NCI-H2227 (cell line): ENCODE measurements around the gene LCK.
"Not testable (repeated sequence)": the region's sequence is repeated elsewhere in the genome, so short reads cannot be mapped to it uniquely, and the experiment has no call there.

Experiments used
- DNase-seq: peaks from one replicate; lab custom pipeline; 2025; ENCODE audit not compliant: unreplicated experiment; lab: John Stamatoyannopoulos, UW

The LCK gene

GRCh38 chr1:32239790-32240139, 11.3 kb upstream of the LCK start:
- peak; percentile 54 for DNase-seq

DNA sequence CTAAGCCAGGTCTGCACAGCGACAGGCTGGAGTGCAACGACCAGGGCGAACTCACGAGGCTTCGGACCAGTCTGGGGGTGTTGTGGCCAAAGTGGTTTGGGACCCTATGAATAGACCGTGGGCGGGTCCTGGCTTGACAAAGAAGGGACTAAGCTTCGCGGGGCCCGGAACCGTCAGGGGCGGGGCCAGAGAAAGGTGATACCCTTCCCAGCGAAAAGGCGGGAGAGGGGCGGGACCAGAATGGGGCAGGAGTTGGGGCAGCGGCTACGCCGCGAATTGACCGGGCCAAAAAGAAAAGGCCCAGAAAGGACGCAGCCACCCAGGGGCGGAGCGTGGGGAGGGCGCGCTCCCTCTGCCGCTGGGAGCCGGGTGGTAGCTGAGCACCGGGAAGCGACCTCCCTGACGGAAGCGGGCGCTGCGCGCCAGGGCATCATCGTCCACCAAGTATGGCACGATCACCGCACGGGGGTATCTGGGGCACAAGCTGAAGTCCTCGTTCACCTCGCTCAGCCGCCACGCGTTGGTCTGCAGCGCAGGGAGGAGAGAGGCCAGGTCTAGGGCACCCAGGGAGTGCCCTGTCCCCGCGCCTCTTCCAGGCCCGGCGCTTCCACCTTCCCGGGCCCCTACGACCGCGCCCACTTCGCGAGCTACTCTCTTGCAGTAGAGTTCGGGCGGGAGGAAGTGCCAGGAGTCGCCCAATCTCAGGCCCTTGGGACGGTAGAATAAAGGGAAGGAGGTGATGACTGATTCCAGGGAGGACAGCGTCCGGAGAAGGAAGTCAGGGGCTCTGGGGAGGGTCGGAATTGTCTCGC, 10.7 kb upstream of the LCK start:
- peak; percentile 67 for DNase-seq

GRCh38 chr1:32241001-32241763, 9.9 kb upstream of the LCK start:
- DNase-seq: peak; percentile 43

DNA sequence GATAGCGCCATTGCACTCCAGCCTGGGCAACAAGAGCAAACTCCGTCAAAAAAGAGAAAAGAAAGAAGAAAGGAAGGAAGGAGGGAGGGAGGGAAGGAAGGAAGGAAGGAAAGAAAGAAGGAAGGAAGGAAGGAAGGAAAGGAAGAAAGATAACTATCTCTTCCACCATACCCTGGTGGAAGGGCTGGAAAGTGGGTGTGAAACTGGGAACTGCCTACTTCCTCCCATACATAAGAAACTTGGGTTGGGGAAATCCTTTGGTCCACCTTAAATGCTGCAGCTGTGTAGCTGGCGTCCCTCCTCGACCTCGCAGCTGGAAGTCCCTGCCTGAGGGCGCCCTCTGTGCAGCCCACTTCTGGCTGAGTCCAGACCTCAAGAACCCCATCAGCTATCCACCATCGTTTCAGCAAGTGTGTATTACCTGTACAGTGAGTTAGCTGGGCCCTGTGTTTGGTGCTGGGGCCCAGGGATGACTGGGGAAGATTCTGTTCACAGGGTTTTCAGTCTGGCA, 8.7 kb upstream of the LCK start:
- no peak for DNase-seq

GRCh38 chr1:32246888-32247273, 4.2 kb upstream of the LCK start, which contains the start of gene FAM167B:
Gene FAM167B, plus strand, starts transcription at chr1:32247222. Its CDS starts 200 bp downstream, at chr1:32247422.
- DNase-seq: no peak

GRCh38 chr1:32247452-32247851, 3.6 kb upstream of the LCK start:
- no peak for DNase-seq

DNA sequence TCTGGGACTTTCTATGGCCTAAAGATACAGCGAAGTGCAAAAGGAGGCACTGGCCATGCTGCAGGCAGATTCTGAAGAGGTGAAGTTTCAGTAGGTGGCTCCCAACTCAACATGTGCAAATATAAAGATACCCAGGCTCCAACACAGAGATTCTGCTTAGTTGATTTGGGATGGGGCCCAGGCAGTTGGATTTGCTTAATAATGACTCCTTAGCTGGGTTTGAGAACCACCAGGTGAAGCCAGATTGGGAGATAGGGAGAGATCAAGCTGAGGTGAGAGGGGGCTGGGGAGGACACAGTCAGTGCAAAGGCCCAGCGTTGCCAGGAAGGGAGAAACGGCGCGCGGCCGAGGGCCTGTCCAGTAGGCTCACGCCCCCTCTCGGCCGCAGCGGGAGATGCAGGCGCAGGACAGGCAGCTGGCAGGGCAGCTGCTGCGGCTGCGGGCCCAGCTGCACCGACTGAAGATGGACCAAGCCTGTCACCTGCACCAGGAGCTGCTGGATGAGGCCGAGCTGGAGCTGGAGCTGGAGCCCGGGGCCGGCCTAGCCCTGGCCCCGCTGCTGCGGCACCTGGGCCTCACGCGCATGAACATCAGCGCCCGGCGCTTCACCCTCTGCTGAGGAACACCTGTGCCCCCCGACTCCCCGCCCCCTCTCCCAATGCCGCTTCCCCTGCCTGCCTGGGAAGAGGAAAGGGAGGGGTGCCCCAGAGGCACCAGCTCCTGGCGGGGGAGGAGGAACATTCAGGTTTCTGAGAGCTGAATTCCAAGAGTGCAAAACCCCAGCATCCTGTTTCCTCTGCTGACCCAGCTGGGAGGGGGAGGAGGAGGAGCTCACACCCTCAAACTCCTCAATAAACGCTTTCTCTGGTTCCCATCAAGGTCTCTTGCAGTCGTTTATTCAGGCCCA, 2.8 kb upstream of the LCK start:
- DNase-seq: peak; percentile 74

DNA sequence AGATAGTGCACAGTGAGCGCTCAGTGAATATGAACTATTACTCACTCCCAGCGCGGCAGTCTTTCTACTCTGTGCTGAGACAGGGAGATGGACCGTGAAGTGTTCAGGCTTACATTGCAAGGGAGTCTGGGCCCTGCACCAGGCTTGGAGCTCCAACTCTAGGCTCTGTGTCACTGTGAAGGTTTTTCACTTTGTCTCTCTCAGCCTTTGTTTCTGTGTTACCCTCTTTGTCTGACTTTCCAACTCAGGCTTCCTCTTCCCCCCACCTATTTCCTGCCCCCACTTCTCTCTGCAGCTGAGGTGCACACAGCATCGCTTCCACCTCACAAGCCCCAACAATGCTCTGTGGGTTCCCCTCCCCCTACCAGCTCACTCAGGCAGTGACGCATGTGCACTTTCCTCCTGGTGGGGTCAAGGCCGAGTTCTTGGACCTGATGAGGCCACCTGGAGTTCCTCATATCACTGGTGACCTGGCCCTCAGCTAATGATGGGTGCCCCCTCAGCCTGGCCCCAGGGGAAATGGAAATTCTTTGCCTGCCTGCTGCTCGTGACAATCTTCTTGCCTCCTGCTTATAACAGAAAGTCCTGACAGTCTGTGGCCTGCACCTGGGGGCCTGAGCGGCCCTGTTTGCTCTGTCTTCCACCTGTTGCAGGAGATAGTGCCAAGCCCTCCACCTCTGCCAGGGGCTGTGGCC, 1.1 kb upstream of the LCK start:
- peak; percentile 26 for DNase-seq

GRCh38 chr1:32255072-32256071, 4.3 kb downstream of the LCK start:
- DNase-seq: no peak

- no peak for DNase-seq
Observed at GRCh38 chr1:32256473-32257226, 5.6 kb downstream of the LCK start.

DNA sequence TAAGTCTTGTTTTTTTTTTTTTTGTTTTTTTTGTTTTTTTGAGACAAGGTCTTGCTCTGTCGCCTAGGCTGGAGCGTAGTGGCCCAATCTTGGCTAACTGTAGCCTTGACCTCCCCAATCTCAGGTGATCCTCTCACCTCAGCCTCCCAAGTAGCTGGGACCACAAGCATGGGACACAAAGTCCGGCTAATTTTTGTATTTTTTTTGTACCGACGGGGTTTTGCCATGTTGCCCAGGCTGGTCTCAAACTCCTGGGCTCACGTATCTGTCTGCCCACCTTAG, 6.1 kb downstream of the LCK start:
- no peak for DNase-seq

GRCh38 chr1:32263236-32263593, 12.2 kb downstream of the LCK start:
- not testable (repeated sequence) for DNase-seq

GRCh38 chr1:32263744-32264143, 12.7 kb downstream of the LCK start:
- no peak for DNase-seq

GRCh38 chr1:32265846-32266245, 14.8 kb downstream of the LCK start:
- DNase-seq: no peak

DNA sequence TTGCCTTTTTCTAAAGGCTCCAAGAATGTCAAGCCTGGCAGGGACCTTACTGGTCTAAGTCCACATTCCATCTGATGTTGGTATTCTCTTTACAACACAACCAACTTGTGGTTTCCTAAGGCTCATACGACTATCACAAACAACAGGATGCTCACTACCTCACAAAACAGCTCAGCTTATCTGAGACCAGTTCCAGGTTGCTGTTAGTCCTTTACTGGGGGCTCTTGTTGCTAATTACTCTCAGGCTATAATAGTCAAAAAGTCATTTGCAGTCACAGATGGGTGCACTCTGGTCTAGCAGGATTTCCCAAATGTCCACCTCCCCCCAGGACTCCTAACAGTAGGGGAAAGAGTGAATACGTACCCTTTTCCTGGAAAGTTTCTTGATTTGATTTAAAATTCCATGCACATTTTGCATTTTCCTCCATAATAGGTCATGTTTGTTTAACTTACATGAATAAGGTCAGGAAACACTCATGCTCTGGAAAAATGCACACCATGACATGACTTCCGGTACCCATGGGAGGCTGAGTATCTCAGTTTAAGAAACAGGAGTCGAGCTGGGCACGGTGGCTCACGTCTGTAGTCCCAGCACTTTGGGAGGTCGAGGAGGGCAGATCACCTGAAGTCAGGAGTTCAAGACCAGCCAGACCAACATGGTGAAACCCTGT, 16.0 kb downstream of the LCK start:
- no peak for DNase-seq

DNA sequence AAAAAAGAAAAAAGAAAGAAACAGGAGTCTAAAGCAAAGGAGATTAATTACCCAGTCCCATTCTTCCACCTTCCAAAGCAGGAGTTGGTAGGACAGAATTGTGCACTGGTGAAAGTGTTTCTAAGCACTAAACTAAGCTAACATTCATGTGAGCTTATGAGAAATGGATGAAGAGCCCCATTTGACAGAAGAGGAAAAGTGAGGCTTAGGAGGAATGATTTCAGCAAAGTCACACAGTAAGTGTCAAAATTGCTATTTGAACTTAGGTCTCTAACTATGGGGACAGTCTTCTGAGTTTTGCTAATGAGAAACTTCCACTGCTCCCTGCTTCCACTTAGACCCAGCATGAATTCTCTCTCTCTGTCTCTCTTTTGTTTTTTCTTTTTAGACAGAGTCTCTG, 18.7 kb downstream of the LCK start:
- DNase-seq: no peak

GRCh38 chr1:32272557-32273390, 21.7 kb downstream of the LCK start:
- no peak for DNase-seq
